ENCODE measurements around the gene TTLL11. TPM values are rescaled to one million over a fixed set of nuclear protein-coding genes. Genes with fewer than 3 reads are reported as not detected.

TTLL11 gene
- total RNA-seq, 1 experiment from 2014 or later, result 3.5 TPM

- no peak for DNase-seq (ENCODE audit: low read depth)
Measured at GRCh38 chr9:121855476-121855875, 237.6 kb downstream of the TTLL11 start.

GRCh38 chr9:121853617-121854395 is 239.3 kb downstream of the TTLL11 start:
- no peak for DNase-seq (ENCODE audit: low read depth)

GRCh38 chr9:121852651-121853616 is 240.2 kb downstream of the TTLL11 start:
- no peak for DNase-seq (ENCODE audit: low read depth)

GRCh38 chr9:121852241-121852640 is 240.9 kb downstream of the TTLL11 start:
- DNase-seq (ENCODE audit: low read depth), result no peak

GRCh38 chr9:121851641-121852091 is 241.4 kb downstream of the TTLL11 start:
- DNase-seq (ENCODE audit: low read depth), result no peak

- DNase-seq (ENCODE audit: low read depth), result no peak
Measured at GRCh38 chr9:121850366-121850765, 242.7 kb downstream of the TTLL11 start.

- DNase-seq (ENCODE audit: low read depth), result no peak
Measured at GRCh38 chr9:121849554-121849953, 243.6 kb downstream of the TTLL11 start.

- no peak for DNase-seq (ENCODE audit: low read depth)
Measured at GRCh38 chr9:121844562-121844961, 248.5 kb downstream of the TTLL11 start.

GRCh38 chr9:121844098-121844497 is 249.0 kb downstream of the TTLL11 start:
- DNase-seq (ENCODE audit: low read depth), result no peak

- peak; percentile 42 for DNase-seq (ENCODE audit: low read depth)
Measured at GRCh38 chr9:121842612-121842978, 250.5 kb downstream of the TTLL11 start.

GRCh38 chr9:121841771-121842611 is 251.1 kb downstream of the TTLL11 start:
- peak; percentile 43 for DNase-seq (ENCODE audit: low read depth)

GRCh38 chr9:121840838-121841760 is 252.0 kb downstream of the TTLL11 start:
- no peak for DNase-seq (ENCODE audit: low read depth)

GRCh38 chr9:121839726-121840500 is 253.2 kb downstream of the TTLL11 start:
- DNase-seq (ENCODE audit: low read depth), result no peak

GRCh38 chr9:121838746-121839669 is 254.1 kb downstream of the TTLL11 start:
- DNase-seq (ENCODE audit: low read depth), result no peak

GRCh38 chr9:121837113-121837961 is 255.8 kb downstream of the TTLL11 start:
- no peak for DNase-seq (ENCODE audit: low read depth)

GRCh38 chr9:121836366-121836885 is 256.7 kb downstream of the TTLL11 start:
- no peak for DNase-seq (ENCODE audit: low read depth)

- DNase-seq (ENCODE audit: low read depth), result no peak
Measured at GRCh38 chr9:121835587-121836365, 257.3 kb downstream of the TTLL11 start.
